ENCODE measurements around the gene SAMD13.

GRCh38 chr1:84254703-84255238, 46.7 kb upstream of the SAMD13 start:
- TF ChIP-seq EP300 (IDR thresholded peaks at IDR 0.05; ENCODE audit: borderline replicate concordance in 1 of 2, low read depth in 1 of 2, low read length in 1 of 2): no peak
- TF ChIP-seq, protein P1, sequence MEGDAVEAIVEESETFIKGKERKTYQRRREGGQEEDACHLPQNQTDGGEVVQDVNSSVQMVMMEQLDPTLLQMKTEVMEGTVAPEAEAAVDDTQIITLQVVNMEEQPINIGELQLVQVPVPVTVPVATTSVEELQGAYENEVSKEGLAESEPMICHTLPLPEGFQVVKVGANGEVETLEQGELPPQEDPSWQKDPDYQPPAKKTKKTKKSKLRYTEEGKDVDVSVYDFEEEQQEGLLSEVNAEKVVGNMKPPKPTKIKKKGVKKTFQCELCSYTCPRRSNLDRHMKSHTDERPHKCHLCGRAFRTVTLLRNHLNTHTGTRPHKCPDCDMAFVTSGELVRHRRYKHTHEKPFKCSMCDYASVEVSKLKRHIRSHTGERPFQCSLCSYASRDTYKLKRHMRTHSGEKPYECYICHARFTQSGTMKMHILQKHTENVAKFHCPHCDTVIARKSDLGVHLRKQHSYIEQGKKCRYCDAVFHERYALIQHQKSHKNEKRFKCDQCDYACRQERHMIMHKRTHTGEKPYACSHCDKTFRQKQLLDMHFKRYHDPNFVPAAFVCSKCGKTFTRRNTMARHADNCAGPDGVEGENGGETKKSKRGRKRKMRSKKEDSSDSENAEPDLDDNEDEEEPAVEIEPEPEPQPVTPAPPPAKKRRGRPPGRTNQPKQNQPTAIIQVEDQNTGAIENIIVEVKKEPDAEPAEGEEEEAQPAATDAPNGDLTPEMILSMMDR (IDR thresholded peaks at IDR 0.05): no peak
- TF ChIP-seq REST (IDR thresholded peaks at IDR 0.05; ENCODE audit: low read depth, low read length): no peak

All from SK-N-SH (cell line).